ENCODE data around the gene KCNJ5. TPM values are rescaled to one million over a fixed set of nuclear protein-coding genes. Genes with fewer than 3 reads are reported as not detected.

Gene KCNJ5
- total and polyA plus RNA-seq, 10 of the 15 experiments (the other 5 are each of a cell fraction or from before 2014, with no cell fraction given): 0.03 TPM; not detected in 8

- no peak for TF ChIP-seq ZNF687 (IDR thresholded peaks at IDR 0.05)
- TF ChIP-seq, protein P1, sequence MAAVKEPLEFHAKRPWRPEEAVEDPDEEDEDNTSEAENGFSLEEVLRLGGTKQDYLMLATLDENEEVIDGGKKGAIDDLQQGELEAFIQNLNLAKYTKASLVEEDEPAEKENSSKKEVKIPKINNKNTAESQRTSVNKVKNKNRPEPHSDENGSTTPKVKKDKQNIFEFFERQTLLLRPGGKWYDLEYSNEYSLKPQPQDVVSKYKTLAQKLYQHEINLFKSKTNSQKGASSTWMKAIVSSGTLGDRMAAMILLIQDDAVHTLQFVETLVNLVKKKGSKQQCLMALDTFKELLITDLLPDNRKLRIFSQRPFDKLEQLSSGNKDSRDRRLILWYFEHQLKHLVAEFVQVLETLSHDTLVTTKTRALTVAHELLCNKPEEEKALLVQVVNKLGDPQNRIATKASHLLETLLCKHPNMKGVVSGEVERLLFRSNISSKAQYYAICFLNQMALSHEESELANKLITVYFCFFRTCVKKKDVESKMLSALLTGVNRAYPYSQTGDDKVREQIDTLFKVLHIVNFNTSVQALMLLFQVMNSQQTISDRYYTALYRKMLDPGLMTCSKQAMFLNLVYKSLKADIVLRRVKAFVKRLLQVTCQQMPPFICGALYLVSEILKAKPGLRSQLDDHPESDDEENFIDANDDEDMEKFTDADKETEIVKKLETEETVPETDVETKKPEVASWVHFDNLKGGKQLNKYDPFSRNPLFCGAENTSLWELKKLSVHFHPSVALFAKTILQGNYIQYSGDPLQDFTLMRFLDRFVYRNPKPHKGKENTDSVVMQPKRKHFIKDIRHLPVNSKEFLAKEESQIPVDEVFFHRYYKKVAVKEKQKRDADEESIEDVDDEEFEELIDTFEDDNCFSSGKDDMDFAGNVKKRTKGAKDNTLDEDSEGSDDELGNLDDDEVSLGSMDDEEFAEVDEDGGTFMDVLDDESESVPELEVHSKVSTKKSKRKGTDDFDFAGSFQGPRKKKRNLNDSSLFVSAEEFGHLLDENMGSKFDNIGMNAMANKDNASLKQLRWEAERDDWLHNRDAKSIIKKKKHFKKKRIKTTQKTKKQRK (IDR thresholded peaks at IDR 0.05; ENCODE audit: low read depth, low read length): no peak
- TF ChIP-seq SP1 (IDR thresholded peaks at IDR 0.05; ENCODE audit: low read depth, low read length): no peak
- no peak for TF ChIP-seq E2F4 (IDR thresholded peaks at IDR 0.05; ENCODE audit: low read depth, low read length)
These were observed 25.5 kb downstream of the KCNJ5 start (continued) for GRCh38 chr11:128916681-128917080.
